ENCODE data around the gene ZBTB12. TPM values are rescaled to one million over a fixed set of nuclear protein-coding genes. Genes with fewer than 3 reads are reported as not detected.
A peak's percentile ranks its signal among the peaks of the same experiment; 100 is the strongest.

Gene ZBTB12
- total and polyA plus RNA-seq, 2 of the 13 experiments (the other 11 are each of a cell fraction or from before 2014, with no cell fraction given), result 4.8 to 6.0 TPM

GRCh38 chr6:31865205-31866118, 36.4 kb downstream of the ZBTB12 start (continued):
- 0 out of 2 replicates have a peak, but pooled peaks have one; percentile 16 for TF ChIP-seq TOPORS (CRISPR knock-in tag; IDR thresholded peaks at IDR 0.05)
- TF ChIP-seq ZNF879 (CRISPR knock-in tag; IDR thresholded peaks at IDR 0.05), result no peak
- peak; percentile 93 for TF ChIP-seq NCOA2 (CRISPR knock-in tag; IDR thresholded peaks at IDR 0.05)
- TF ChIP-seq ATAD3A (CRISPR knock-in tag; IDR thresholded peaks at IDR 0.05), result no peak
- no peak for TF ChIP-seq ZNF7 (CRISPR knock-in tag; IDR thresholded peaks at IDR 0.05)
- peak; percentile 90; the same call in 1 of the 2 replicates for TF ChIP-seq REPIN1 (CRISPR knock-in tag; IDR thresholded peaks at IDR 0.05; ENCODE audit: borderline replicate concordance, low read depth)
- no peak for TF ChIP-seq ZNF691 (CRISPR knock-in tag; IDR thresholded peaks at IDR 0.05; ENCODE audit: borderline replicate concordance, low read depth)
- TF ChIP-seq PRDM15 (CRISPR knock-in tag; IDR thresholded peaks at IDR 0.05), result peak; percentile 87
- TF ChIP-seq SALL2 (CRISPR knock-in tag; IDR thresholded peaks at IDR 0.05), result peak; percentile 86; the same call in 1 of the 2 replicates
- no peak for TF ChIP-seq ZNF703 (CRISPR knock-in tag; IDR thresholded peaks at IDR 0.05; ENCODE audit: borderline replicate concordance)
- TF ChIP-seq MTF2 (CRISPR knock-in tag; IDR thresholded peaks at IDR 0.05; ENCODE audit: borderline replicate concordance), result no peak
- TF ChIP-seq ZNF205 (CRISPR knock-in tag; IDR thresholded peaks at IDR 0.05), result peak; percentile 80; the same call in 1 of the 2 replicates
- TF ChIP-seq ZNF747 (CRISPR knock-in tag; IDR thresholded peaks at IDR 0.05; ENCODE audit: borderline replicate concordance), result peak; percentile 72; the same call in 1 of the 2 replicates
- TF ChIP-seq ATM (IDR thresholded peaks at IDR 0.05; ENCODE audit: borderline replicate concordance), result no peak
- TF ChIP-seq DPF2 (CRISPR knock-in tag; IDR thresholded peaks at IDR 0.05; ENCODE audit: borderline replicate concordance, low read depth), result no peak
- no peak for TF ChIP-seq NFYB (CRISPR knock-in tag; IDR thresholded peaks at IDR 0.05)
- TF ChIP-seq FOXP4 (CRISPR knock-in tag; IDR thresholded peaks at IDR 0.05), result peak; percentile 89
- no peak for TF ChIP-seq ZNF784 (CRISPR knock-in tag; IDR thresholded peaks at IDR 0.05; ENCODE audit: borderline replicate concordance)
- TF ChIP-seq ZNF468 (CRISPR knock-in tag; IDR thresholded peaks at IDR 0.05), result no peak
- TF ChIP-seq NFRKB (IDR thresholded peaks at IDR 0.05), result no peak
- no peak for TF ChIP-seq NCOA1 (CRISPR knock-in tag; IDR thresholded peaks at IDR 0.05)
- peak; percentile 89 for TF ChIP-seq CREM (IDR thresholded peaks at IDR 0.05)
- no peak for TF ChIP-seq CREM (CRISPR knock-in tag; IDR thresholded peaks at IDR 0.05)
- TF ChIP-seq ZNF652 (CRISPR knock-in tag; IDR thresholded peaks at IDR 0.05; ENCODE audit: borderline replicate concordance, low read depth), result no peak

All from HepG2 (cell line).